HepG2 (cell line): ENCODE measurements around the gene URI1. TPM values are rescaled to one million over a fixed set of nuclear protein-coding genes. Genes with fewer than 3 reads are reported as not detected.

Experiments used
- ATAC-seq: fragments of 200-7000 bp; cut with Tn5 transposase; 3 replicates; pipeline ENCODE4 v1.9.1; 2020; ENCODE audit warnings: mild to moderate bottlenecking, moderate library complexity
- BruUV-seq: library from RNA; stranded (reverse); fragments of 400-500 nt; replicated peaks from 2 replicates; lab custom pipeline; 2021; lab: Mats Ljungman, UMichigan
- CTCF ChIA-PET: fragments of 300-600 bp; formaldehyde crosslinking; extraction: SDS; loops from one replicate; lab custom pipeline; 2021; ENCODE audit warnings: low total read pairs, inconsistent platforms, low intra/inter-chr PET ratio; lab: Yijun Ruan, JAX
- POLR2A ChIA-PET: fragments of 350-600 bp; sonication (Branson Sonifier 250); formaldehyde crosslinking; loops from one replicate; lab custom pipeline; 2020; ENCODE audit warnings: antibody characterized with exemption, inconsistent platforms; lab: Yijun Ruan, JAX
- DNase-seq: peaks from one replicate; pipeline ENCODE4 v3.0.0-alpha.2; 2015; ENCODE audit warnings: low spot score
- FAIRE-seq: peaks from 3 replicates; lab custom pipeline; 2011; peaks lifted over from hg19 to GRCh38; lab: Jason Lieb, UNC
- H2AFZ ChIP-seq: one replicate; pipeline ENCODE4 v1.6.1; 2011; ENCODE audit warnings: low read length, inconsistent platforms
- H3K27ac ChIP-seq: fragments of 300-600 bp; 3 replicates; pipeline ENCODE4 v1.8.0; 2011; ENCODE audit warnings: mixed run types, mild to moderate bottlenecking, mixed read lengths, low read length, inconsistent platforms; ENCODE audit not compliant: insufficient read depth; ENCODE audit errors: extremely low read length
- H3K27me3 ChIP-seq, 2 experiments: fragments of 200-600 bp in 1 of 2; 2 replicates in 1 of 2; 3 replicates in 1 of 2; pipeline versions ENCODE4 v1.6.0 to v1.8.0; 2011; ENCODE audit warnings: low read length in 2 of 2, mild to moderate bottlenecking in 2 of 2, moderate library complexity in 2 of 2, inconsistent platforms in 1 of 2; ENCODE audit not compliant: insufficient read depth in 2 of 2, control insufficient read depth in 1 of 2
- H3K36me3 ChIP-seq, 2 experiments: fragments of 200-600 bp in 1 of 2; replicated peaks in 1 of 2; 2 replicates in 1 of 2; 3 replicates in 1 of 2; pipeline versions ENCODE4 v1.5.1 to v1.8.0; 2011; ENCODE audit warnings: low read length in 2 of 2, inconsistent platforms in 1 of 2; ENCODE audit not compliant: insufficient read depth in 2 of 2, control insufficient read depth in 1 of 2
- H3K4me1 ChIP-seq: 2 replicates; pipeline ENCODE4 v1.5.1; 2012; ENCODE audit warnings: low read length, inconsistent platforms; ENCODE audit not compliant: insufficient read depth
- H3K4me2 ChIP-seq: 2 replicates; pipeline ENCODE4 v1.6.0; 2011; ENCODE audit warnings: low read depth, low read length, inconsistent platforms
- H3K4me3 ChIP-seq, 3 experiments: fragments of 200-600 bp in 1 of 3; sonication (generic), shearing (Covaris generic) in 1 of 3; replicated peaks in 1 of 3; 2 replicates each; pipeline ENCODE4 v1.5.1; 2011 to 2016; ENCODE audit warnings: low read length in 3 of 3, inconsistent platforms in 2 of 3, low read depth in 2 of 3, mild to moderate bottlenecking in 2 of 3, control low read depth in 1 of 3, mixed read lengths in 1 of 3; ENCODE audit not compliant: insufficient read depth in 1 of 3
- H3K79me2 ChIP-seq: one replicate; pipeline ENCODE4 v1.6.1; 2011; ENCODE audit warnings: low read length, inconsistent platforms; ENCODE audit not compliant: insufficient read depth
- H3K9ac ChIP-seq: 2 replicates; pipeline ENCODE4 v1.6.0; 2011; ENCODE audit warnings: mild to moderate bottlenecking, low read depth, low read length, inconsistent platforms; ENCODE audit not compliant: insufficient read depth
- H3K9me3 ChIP-seq: 2 replicates; pipeline ENCODE4 v1.5.1; 2012; ENCODE audit warnings: mild to moderate bottlenecking, low read length
- H4K20me1 ChIP-seq: 2 replicates; pipeline ENCODE4 v1.6.0; 2011; ENCODE audit warnings: inconsistent platforms, mild to moderate bottlenecking, low read length, moderate library complexity; ENCODE audit not compliant: insufficient read depth
- ETV5 ChIP-seq: IDR thresholded peaks from 2 replicates; pipeline ENCODE4 v1.6.1; 2018; ENCODE audit warnings: missing biosample characterization, missing genetic modification reagents, inconsistent platforms, borderline replicate concordance
- HES4 ChIP-seq: sonication (generic); formaldehyde crosslinking; IDR thresholded peaks from 2 replicates; pipeline ENCODE4 v1.9.0; 2021; ENCODE audit warnings: mild to moderate bottlenecking, missing genetic modification reagents, borderline replicate concordance
- SOX13 ChIP-seq, 3 experiments: fragments of 450-650 bp in 1 of 3; sonication (generic) in 1 of 3; formaldehyde crosslinking in 1 of 3; IDR thresholded peaks in 2 of 3; conservative IDR thresholded peaks in 1 of 3; 2 replicates each; pipeline versions ENCODE4 v1.5.0 to v1.6.1; 2016 to 2020; ENCODE audit warnings: antibody characterized with exemption in 1 of 3, mild to moderate bottlenecking in 1 of 3, missing compliant biosample characterization in 1 of 3, missing genetic modification reagents in 1 of 3, moderate library complexity in 1 of 3
- TARDBP ChIP-seq: sonication (generic); formaldehyde crosslinking; IDR thresholded peaks from 2 replicates; pipeline ENCODE4 v1.8.0; 2022; ENCODE audit warnings: mild to moderate bottlenecking, missing genetic modification reagents
- THYN1 ChIP-seq: sonication (generic); formaldehyde crosslinking; IDR thresholded peaks from 2 replicates; pipeline ENCODE4 v1.8.1; 2023; ENCODE audit warnings: low read depth, mild to moderate bottlenecking, moderate library complexity, missing genetic modification reagents, borderline replicate concordance
- ZC3H4 ChIP-seq: sonication (generic); formaldehyde crosslinking; IDR thresholded peaks from 2 replicates; pipeline ENCODE4 v1.4.0; 2020; ENCODE audit warnings: missing genetic modification reagents, borderline replicate concordance
- ZNF331 ChIP-seq: sonication (generic); formaldehyde crosslinking; IDR thresholded peaks from 2 replicates; pipeline ENCODE4 v1.4.0; 2020; ENCODE audit warnings: missing genetic modification reagents
- ZNF549 ChIP-seq: sonication (generic); formaldehyde crosslinking; IDR thresholded peaks from 2 replicates; pipeline ENCODE4 v1.5.0; 2020; ENCODE audit warnings: missing genetic modification reagents
- ZNF7 ChIP-seq: IDR thresholded peaks from 2 replicates; pipeline ENCODE4 v1.6.1; 2016; ENCODE audit warnings: missing biosample characterization, missing genetic modification reagents
- ZSCAN20 ChIP-seq: sonication (generic); formaldehyde crosslinking; IDR thresholded peaks from 2 replicates; pipeline ENCODE4 v1.4.0; 2020; ENCODE audit warnings: missing genetic modification reagents, mild to moderate bottlenecking, borderline replicate concordance
- WGBS: methylation state at CpG from one replicate; pipeline ENCODE4 v1.1.6; 2017; ENCODE audit warnings: low lambda C conversion rate; 5-methylcytosine and 5-hydroxymethylcytosine counted together
- in situ Hi-C: cut with HindIII; loops from 2 replicates; pipeline ENCODE4 v1.10.0; 2017; ENCODE audit warnings: low pct_unique_long_range_greater_than_20kb; ENCODE audit not compliant: extremely low pct_ligation_motif_present
- intact Hi-C: fragments of 100-400 bp; cut with micrococcal nuclease; formaldehyde crosslinking; loops from one replicate; pipeline ENCODE4 v1.10.0; 2022; ENCODE audit not compliant: unreplicated experiment
- polyA plus RNA-seq, 8 experiments: library from polyadenylated mRNA; depleted of rRNA in 3 of 8; stranded (reverse) in 7 of 8; unstranded in 1 of 8; fragments of >200 nt; fragmentation: Illumina TruSeq in 4 of 8; extraction: Trizol in 4 of 8; gene quantifications; 2 replicates each; pipeline versions ENCODE4 v1.2.1 to v1.2.3, GENCODE V29; 2011 to 2016; ENCODE audit warnings: low read depth in 4 of 8, missing spikeins in 1 of 8, mixed read lengths in 1 of 8; ENCODE audit not compliant: insufficient read depth in 1 of 8
- total RNA-seq, 5 experiments: library from RNA; depleted of rRNA; stranded (reverse); fragments of >200 nt; fragmentation: Illumina TruSeq; extraction: Trizol; gene quantifications; 2 replicates each; pipeline ENCODE4 v1.2.3, GENCODE V29; 2016; ENCODE audit warnings: low read depth in 1 of 5
- TF ChIP-seq, protein P1 (sequence below): sonication (generic); formaldehyde crosslinking; IDR thresholded peaks from 2 replicates; pipeline ENCODE4 v1.4.0; 2020; ENCODE audit warnings: missing genetic modification reagents
- TF ChIP-seq, protein P2 (sequence below): sonication (generic); formaldehyde crosslinking; IDR thresholded peaks from 2 replicates; pipeline ENCODE4 v1.9.0; 2021; ENCODE audit warnings: missing genetic modification reagents, borderline replicate concordance

URI1 gene
- total and polyA plus RNA-seq, 2 of the 13 experiments (the other 11 are each of a cell fraction or from before 2014, with no cell fraction given), result 43.6 to 67.9 TPM

GRCh38 chr19:29976151-29976943 lies 34.3 kb downstream of the URI1 start:
- ATAC-seq (no peak), DNase-seq (no peak), FAIRE-seq (no peak)
- Histone ChIP-seq H3K36me3 (no peaks in the 10 kb centered on the region), H3K4me2 (no peak overlapping the region), H3K9ac (no peak overlapping the region), H4K20me1 (peaks cover 9% of the 10 kb centered on the region; the same call in 1 of the 2 replicates), H3K27me3 (no peaks in the 10 kb centered on the region), H3K79me2 (peaks cover 91% of the 10 kb centered on the region), H2AFZ (no peak overlapping the region)
- intact Hi-C loops, result no loop called here
- CTCF ChIA-PET, result no interaction called here
- POLR2A ChIA-PET, result no interaction called here
- 98% methylated on average over 6 of the region's 6 CpGs for WGBS
- peak; percentile 86 for TF ChIP-seq ZNF331
- no peak for TF ChIP-seq ETV5 (CRISPR knock-in tag)
- TF ChIP-seq, protein P1, sequence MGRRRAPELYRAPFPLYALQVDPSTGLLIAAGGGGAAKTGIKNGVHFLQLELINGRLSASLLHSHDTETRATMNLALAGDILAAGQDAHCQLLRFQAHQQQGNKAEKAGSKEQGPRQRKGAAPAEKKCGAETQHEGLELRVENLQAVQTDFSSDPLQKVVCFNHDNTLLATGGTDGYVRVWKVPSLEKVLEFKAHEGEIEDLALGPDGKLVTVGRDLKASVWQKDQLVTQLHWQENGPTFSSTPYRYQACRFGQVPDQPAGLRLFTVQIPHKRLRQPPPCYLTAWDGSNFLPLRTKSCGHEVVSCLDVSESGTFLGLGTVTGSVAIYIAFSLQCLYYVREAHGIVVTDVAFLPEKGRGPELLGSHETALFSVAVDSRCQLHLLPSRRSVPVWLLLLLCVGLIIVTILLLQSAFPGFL (CRISPR knock-in tag), result no peak
- TF ChIP-seq ZNF7 (CRISPR knock-in tag), result 0 out of 2 replicates have a peak, but pooled peaks have one; percentile 29
- TF ChIP-seq, all 625 proteins: peak for 2
- in situ Hi-C loops, result no loop called here
- no peak overlapping the region for H3K4me3 ChIP-seq
- no TSS peak for BruUV-seq
- no peaks in the 10 kb centered on the region for H3K4me1 ChIP-seq
- H3K9me3 ChIP-seq, result no peaks in the 10 kb centered on the region
- H3K27ac ChIP-seq, result no peak overlapping the region

GRCh38 chr19:29978080-29978479 lies 36.0 kb downstream of the URI1 start:
- in situ Hi-C loops, result no loop called here
- no peak for ATAC-seq
- TF ChIP-seq, protein P2, sequence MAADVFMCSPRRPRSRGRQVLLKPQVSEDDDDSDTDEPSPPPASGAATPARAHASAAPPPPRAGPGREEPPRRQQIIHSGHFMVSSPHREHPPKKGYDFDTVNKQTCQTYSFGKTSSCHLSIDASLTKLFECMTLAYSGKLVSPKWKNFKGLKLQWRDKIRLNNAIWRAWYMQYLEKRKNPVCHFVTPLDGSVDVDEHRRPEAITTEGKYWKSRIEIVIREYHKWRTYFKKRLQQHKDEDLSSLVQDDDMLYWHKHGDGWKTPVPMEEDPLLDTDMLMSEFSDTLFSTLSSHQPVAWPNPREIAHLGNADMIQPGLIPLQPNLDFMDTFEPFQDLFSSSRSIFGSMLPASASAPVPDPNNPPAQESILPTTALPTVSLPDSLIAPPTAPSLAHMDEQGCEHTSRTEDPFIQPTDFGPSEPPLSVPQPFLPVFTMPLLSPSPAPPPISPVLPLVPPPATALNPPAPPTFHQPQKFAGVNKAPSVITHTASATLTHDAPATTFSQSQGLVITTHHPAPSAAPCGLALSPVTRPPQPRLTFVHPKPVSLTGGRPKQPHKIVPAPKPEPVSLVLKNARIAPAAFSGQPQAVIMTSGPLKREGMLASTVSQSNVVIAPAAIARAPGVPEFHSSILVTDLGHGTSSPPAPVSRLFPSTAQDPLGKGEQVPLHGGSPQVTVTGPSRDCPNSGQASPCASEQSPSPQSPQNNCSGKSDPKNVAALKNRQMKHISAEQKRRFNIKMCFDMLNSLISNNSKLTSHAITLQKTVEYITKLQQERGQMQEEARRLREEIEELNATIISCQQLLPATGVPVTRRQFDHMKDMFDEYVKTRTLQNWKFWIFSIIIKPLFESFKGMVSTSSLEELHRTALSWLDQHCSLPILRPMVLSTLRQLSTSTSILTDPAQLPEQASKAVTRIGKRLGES, result no peak
- no peak for TF ChIP-seq TARDBP (CRISPR knock-in tag)
- no peak for TF ChIP-seq SOX13 (IDR thresholded peaks at IDR 0.05)
- TF ChIP-seq SOX13 (CRISPR knock-in tag; conservative IDR thresholded peaks at IDR 0.05 in 1 of 2, IDR thresholded peaks at IDR 0.05 in 1 of 2), result no peak
- no peak for TF ChIP-seq THYN1 (CRISPR knock-in tag)
- no peak for TF ChIP-seq ZNF549 (CRISPR knock-in tag)
- TF ChIP-seq HES4 (CRISPR knock-in tag), result no peak
- TF ChIP-seq ZC3H4 (CRISPR knock-in tag), result no peak
- no peak for TF ChIP-seq ZSCAN20 (CRISPR knock-in tag)

More at GRCh38 chr19:29978080-29978479, 36.0 kb downstream of the URI1 start:
- CTCF ChIA-PET, result no interaction called here
- Histone ChIP-seq H3K36me3 (no peaks in the 10 kb centered on the region), H3K9ac (no peak overlapping the region), H3K4me3 (no peak overlapping the region), H2AFZ (no peak overlapping the region), H4K20me1 (peaks cover 18% of the 10 kb centered on the region), H3K4me2 (no peak overlapping the region), H3K27ac (no peak overlapping the region), H3K79me2 (peaks cover 91% of the 10 kb centered on the region), H3K4me1 (no peaks in the 10 kb centered on the region), H3K9me3 (no peaks in the 10 kb centered on the region), H3K27me3 (no peaks in the 10 kb centered on the region)
- intact Hi-C loops, result no loop called here
- 94% methylated on average over 3 of the region's 3 CpGs for WGBS
- DNase-seq (no peak), FAIRE-seq (no peak)
- POLR2A ChIA-PET, result no interaction called here
- BruUV-seq, result no TSS peak
